ENCODE data around the gene MAP4K4. TPM values are rescaled to one million over a fixed set of nuclear protein-coding genes. Genes with fewer than 3 reads are reported as not detected.

The MAP4K4 gene
- total and polyA plus RNA-seq, 9 donors, result 62.3 to 153 (median 133) TPM

- WGBS (ENCODE audit: insufficient coverage), result 80% methylated on average over 2 of the region's 3 CpGs
- peak; percentile 71 for DNase-seq
- Histone ChIP-seq H3K4me3 (ENCODE audit: low read length) (no peak overlapping the region), H3K27me3 (ENCODE audit: control insufficient read depth, insufficient read depth, low read length) (no peaks in the 10 kb centered on the region), H3K36me3 (ENCODE audit: control insufficient read depth, insufficient read depth, low read length) (peaks cover 7% of the 10 kb centered on the region), H3K9me3 (replicated peaks; ENCODE audit: control insufficient read depth, low read depth, low read length) (no peaks in the 10 kb centered on the region), H3K27ac (ENCODE audit: low read length) (peak overlapping the region; percentile 37), H3K4me1 (ENCODE audit: control insufficient read depth, insufficient read depth, low read length) (peaks cover 7% of the 10 kb centered on the region)
Observed at GRCh38 chr2:101704816-101705578, 7.5 kb downstream of the MAP4K4 start.

- Histone ChIP-seq H3K27me3 (ENCODE audit: control insufficient read depth, insufficient read depth, low read length) (no peaks in the 10 kb centered on the region), H3K9me3 (replicated peaks; ENCODE audit: control insufficient read depth, low read depth, low read length) (no peaks in the 10 kb centered on the region), H3K27ac (ENCODE audit: low read length) (no peak overlapping the region), H3K4me1 (ENCODE audit: control insufficient read depth, insufficient read depth, low read length) (peaks cover 6% of the 10 kb centered on the region), H3K4me3 (ENCODE audit: low read length) (no peak overlapping the region), H3K36me3 (ENCODE audit: control insufficient read depth, insufficient read depth, low read length) (peaks cover 7% of the 10 kb centered on the region)
- DNase-seq, result no peak
- 100% methylated on average over 1 of the region's 4 CpGs for WGBS (ENCODE audit: insufficient coverage)
Observed at GRCh38 chr2:101706121-101706818, 8.8 kb downstream of the MAP4K4 start.

- DNase-seq, result no peak
- H3K36me3 ChIP-seq (ENCODE audit: control insufficient read depth, insufficient read depth, low read length), result peaks cover 7% of the 10 kb centered on the region
- no peaks in the 10 kb centered on the region for H3K27me3 ChIP-seq (ENCODE audit: control insufficient read depth, insufficient read depth, low read length)
- H3K27ac ChIP-seq (ENCODE audit: low read length), result no peak overlapping the region
- H3K4me1 ChIP-seq (ENCODE audit: control insufficient read depth, insufficient read depth, low read length), result peaks cover 6% of the 10 kb centered on the region
- H3K4me3 ChIP-seq (ENCODE audit: low read length), result no peak overlapping the region
- no CpG with 5 or more reads among the region's 1 CpG for WGBS (ENCODE audit: insufficient coverage)
- H3K9me3 ChIP-seq (replicated peaks; ENCODE audit: control insufficient read depth, low read depth, low read length), result no peaks in the 10 kb centered on the region
Observed at GRCh38 chr2:101706819-101707177, 9.3 kb downstream of the MAP4K4 start.

GRCh38 chr2:101710036-101710435 lies 12.5 kb downstream of the MAP4K4 start:
- H3K27me3 ChIP-seq (ENCODE audit: control insufficient read depth, insufficient read depth, low read length), result no peaks in the 10 kb centered on the region
- H3K27ac ChIP-seq (ENCODE audit: low read length), result no peak overlapping the region
- no peaks in the 10 kb centered on the region for H3K9me3 ChIP-seq (replicated peaks; ENCODE audit: control insufficient read depth, low read depth, low read length)
- H3K4me1 ChIP-seq (ENCODE audit: control insufficient read depth, insufficient read depth, low read length), result peaks cover 6% of the 10 kb centered on the region
- DNase-seq, result no peak
- no peak overlapping the region for H3K4me3 ChIP-seq (ENCODE audit: low read length)
- no CpG with 5 or more reads among the region's 1 CpG for WGBS (ENCODE audit: insufficient coverage)
- no peaks in the 10 kb centered on the region for H3K36me3 ChIP-seq (ENCODE audit: control insufficient read depth, insufficient read depth, low read length)

DNA sequence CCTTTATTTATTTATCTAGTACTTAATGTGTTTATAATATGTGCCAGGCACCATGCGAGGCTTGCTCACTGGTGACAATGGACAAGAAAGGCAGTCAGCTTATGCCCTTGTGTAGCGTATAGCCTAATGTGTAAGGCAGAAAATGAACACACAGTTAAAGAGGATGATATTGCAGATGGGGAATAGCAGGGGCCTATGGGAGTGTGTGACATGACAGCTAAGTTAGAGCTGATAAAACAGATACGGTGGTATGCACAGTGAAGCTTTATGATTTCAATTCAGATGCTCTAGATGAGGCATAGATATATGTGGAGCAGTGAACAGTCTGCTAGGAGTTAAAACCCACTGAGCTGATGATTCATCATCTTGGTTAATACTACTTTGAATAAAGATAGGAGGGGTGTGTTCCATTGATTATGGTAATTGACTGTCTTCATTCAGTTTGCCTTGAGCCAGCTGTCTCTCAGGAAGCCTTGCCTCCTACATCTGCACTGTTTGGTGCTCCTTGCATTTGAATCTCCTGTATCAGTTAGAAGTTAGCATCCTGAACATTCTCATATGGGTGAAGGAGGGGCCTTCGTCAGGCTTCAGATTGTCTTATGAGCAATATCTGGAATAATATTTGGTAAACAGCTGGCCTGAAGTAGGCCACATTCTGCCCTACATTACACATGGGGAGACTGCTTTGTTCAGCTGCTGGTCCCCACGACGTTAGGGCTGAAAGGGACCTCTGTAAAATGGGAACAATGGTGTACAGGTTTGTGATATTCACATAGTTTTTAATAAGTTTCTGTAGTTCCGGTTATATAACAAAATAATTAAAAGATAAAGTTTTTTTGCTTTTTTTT lies 13.2 kb downstream of the MAP4K4 start:
- Histone ChIP-seq H3K4me3 (ENCODE audit: low read length) (no peak overlapping the region), H3K4me1 (ENCODE audit: control insufficient read depth, insufficient read depth, low read length) (peaks cover 3% of the 10 kb centered on the region), H3K36me3 (ENCODE audit: control insufficient read depth, insufficient read depth, low read length) (no peaks in the 10 kb centered on the region), H3K27ac (ENCODE audit: low read length) (no peak overlapping the region), H3K27me3 (ENCODE audit: control insufficient read depth, insufficient read depth, low read length) (no peaks in the 10 kb centered on the region), H3K9me3 (replicated peaks; ENCODE audit: control insufficient read depth, low read depth, low read length) (no peaks in the 10 kb centered on the region)
- 69% methylated on average over 3 of the region's 7 CpGs for WGBS (ENCODE audit: insufficient coverage)
- DNase-seq, result no peak

- DNase-seq, result no peak
- Histone ChIP-seq H3K4me1 (ENCODE audit: control insufficient read depth, insufficient read depth, low read length) (peaks cover 9% of the 10 kb centered on the region), H3K36me3 (ENCODE audit: control insufficient read depth, insufficient read depth, low read length) (no peaks in the 10 kb centered on the region), H3K27me3 (ENCODE audit: control insufficient read depth, insufficient read depth, low read length) (no peaks in the 10 kb centered on the region), H3K27ac (ENCODE audit: low read length) (no peak overlapping the region), H3K9me3 (replicated peaks; ENCODE audit: control insufficient read depth, low read depth, low read length) (no peaks in the 10 kb centered on the region), H3K4me3 (ENCODE audit: low read length) (no peak overlapping the region)
- WGBS (ENCODE audit: insufficient coverage), result no CpG with 5 or more reads among the region's 3 CpGs
Observed at GRCh38 chr2:101714118-101714517, 16.6 kb downstream of the MAP4K4 start.

- H3K27ac ChIP-seq (ENCODE audit: low read length), result no peak overlapping the region
- H3K9me3 ChIP-seq (replicated peaks; ENCODE audit: control insufficient read depth, low read depth, low read length), result no peaks in the 10 kb centered on the region
- no peaks in the 10 kb centered on the region for H3K36me3 ChIP-seq (ENCODE audit: control insufficient read depth, insufficient read depth, low read length)
- 100% methylated on average over 2 of the region's 9 CpGs for WGBS (ENCODE audit: insufficient coverage)
- peaks cover 10% of the 10 kb centered on the region for H3K4me1 ChIP-seq (ENCODE audit: control insufficient read depth, insufficient read depth, low read length)
- no peaks in the 10 kb centered on the region for H3K27me3 ChIP-seq (ENCODE audit: control insufficient read depth, insufficient read depth, low read length)
- no peak for DNase-seq
- no peak overlapping the region for H3K4me3 ChIP-seq (ENCODE audit: low read length)
Observed at GRCh38 chr2:101717071-101717845, 19.8 kb downstream of the MAP4K4 start.

DNA sequence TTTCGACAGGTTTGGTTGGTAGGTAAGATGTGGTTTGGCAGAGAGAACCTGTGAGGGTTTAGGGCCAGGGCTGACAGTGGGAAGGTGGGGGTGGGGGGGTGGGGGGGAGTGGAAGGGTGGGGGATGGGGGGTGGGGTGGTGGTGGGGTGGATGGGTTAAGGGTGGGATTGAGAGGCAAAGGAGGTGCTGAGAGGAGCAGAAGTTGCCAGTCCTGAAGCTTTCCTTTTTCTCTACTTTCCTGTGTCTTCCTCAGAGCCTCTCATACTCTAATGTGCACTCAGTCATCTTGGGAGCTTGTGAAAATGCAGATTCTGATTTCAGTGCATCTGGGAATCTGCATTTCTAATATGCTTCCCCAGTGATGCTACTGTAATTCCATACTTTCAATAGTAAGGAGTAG lies 21.0 kb downstream of the MAP4K4 start:
- H3K27me3 ChIP-seq (ENCODE audit: control insufficient read depth, insufficient read depth, low read length), result no peaks in the 10 kb centered on the region
- H3K36me3 ChIP-seq (ENCODE audit: control insufficient read depth, insufficient read depth, low read length), result no peaks in the 10 kb centered on the region
- H3K9me3 ChIP-seq (replicated peaks; ENCODE audit: control insufficient read depth, low read depth, low read length), result no peaks in the 10 kb centered on the region
- no peak for DNase-seq
- no peak overlapping the region for H3K4me3 ChIP-seq (ENCODE audit: low read length)
- H3K4me1 ChIP-seq (ENCODE audit: control insufficient read depth, insufficient read depth, low read length), result peaks cover 10% of the 10 kb centered on the region
- H3K27ac ChIP-seq (ENCODE audit: low read length), result no peak overlapping the region
- no CpG with 5 or more reads among the region's 1 CpG for WGBS (ENCODE audit: insufficient coverage)

- Histone ChIP-seq H3K27ac (ENCODE audit: low read length) (no peak overlapping the region), H3K4me1 (ENCODE audit: control insufficient read depth, insufficient read depth, low read length) (peaks cover 12% of the 10 kb centered on the region), H3K9me3 (replicated peaks; ENCODE audit: control insufficient read depth, low read depth, low read length) (no peaks in the 10 kb centered on the region), H3K27me3 (ENCODE audit: control insufficient read depth, insufficient read depth, low read length) (no peaks in the 10 kb centered on the region), H3K4me3 (ENCODE audit: low read length) (no peak overlapping the region), H3K36me3 (ENCODE audit: control insufficient read depth, insufficient read depth, low read length) (no peaks in the 10 kb centered on the region)
- DNase-seq, result no peak
- 100% methylated on average over 1 of the region's 1 CpG for WGBS (ENCODE audit: insufficient coverage)
Observed at GRCh38 chr2:101718993-101719571, 21.6 kb downstream of the MAP4K4 start.
